Brain microvascular endothelial cell (primary cell): ENCODE data around the gene ELOVL4.

Source experiments
- DNase-seq: peaks from one replicate; pipeline ENCODE4 v3.0.0-alpha.2; 2020
- H3K27ac ChIP-seq: fragments of 250-450 bp; sonication (Bioruptor Pico); 2 replicates; pipeline ENCODE4 v1.5.1; 2020; ENCODE audit warnings: mild to moderate bottlenecking, moderate library complexity
- H3K27me3 ChIP-seq: fragments of 250-450 bp; sonication (Bioruptor Pico); replicated peaks from 2 replicates; pipeline ENCODE4 v1.5.1; 2020; ENCODE audit warnings: mild to moderate bottlenecking
- H3K36me3 ChIP-seq: fragments of 250-450 bp; sonication (Bioruptor Pico); replicated peaks from 2 replicates; pipeline ENCODE4 v1.5.1; 2020; ENCODE audit warnings: mild to moderate bottlenecking
- H3K4me3 ChIP-seq: 2 replicates; pipeline ENCODE4 v1.5.1; 2011; ENCODE audit warnings: low read depth, mild to moderate bottlenecking, control low read depth, low read length, moderate library complexity
- in situ Hi-C: cut with HindIII; loops from 2 replicates; pipeline ENCODE4 v1.10.0; 2017; ENCODE audit warnings: low sequenced_read_pairs, low pct_ligation_motif_present
- TF ChIP-seq, protein P1 (sequence below): IDR thresholded peaks from 2 replicates; pipeline ENCODE4 v1.5.1; 2011; ENCODE audit warnings: low read depth, mild to moderate bottlenecking, moderate library complexity, low read length, control low read depth, inconsistent platforms; ENCODE audit errors: missing control alignments

ELOVL4 gene

DNA sequence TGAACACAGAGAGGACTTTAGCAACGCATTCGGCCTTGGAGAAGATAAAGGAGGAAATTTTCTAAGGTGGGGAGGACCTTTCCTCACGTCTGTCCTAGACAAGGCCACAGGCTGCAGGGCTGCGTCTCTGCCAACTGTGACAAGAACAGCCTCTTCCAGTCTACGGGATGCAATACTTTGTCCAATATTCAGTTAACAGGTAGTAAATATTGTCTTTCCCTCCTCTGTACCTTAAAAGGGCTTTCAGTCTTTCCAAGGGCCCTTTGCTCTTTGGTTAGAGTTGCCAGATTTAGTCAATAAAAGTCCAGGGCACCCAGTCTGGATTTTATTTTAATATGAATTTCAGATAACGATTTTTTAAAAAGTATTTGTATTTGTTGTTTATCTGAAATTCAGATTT, 78.2 kb downstream of the ELOVL4 start:
- DNase-seq, result no peak
- Histone ChIP-seq H3K36me3 (no peaks in the 10 kb centered on the region), H3K27ac (no peak overlapping the region), H3K27me3 (no peaks in the 10 kb centered on the region), H3K4me3 (no peak overlapping the region)
- TF ChIP-seq, protein P1, sequence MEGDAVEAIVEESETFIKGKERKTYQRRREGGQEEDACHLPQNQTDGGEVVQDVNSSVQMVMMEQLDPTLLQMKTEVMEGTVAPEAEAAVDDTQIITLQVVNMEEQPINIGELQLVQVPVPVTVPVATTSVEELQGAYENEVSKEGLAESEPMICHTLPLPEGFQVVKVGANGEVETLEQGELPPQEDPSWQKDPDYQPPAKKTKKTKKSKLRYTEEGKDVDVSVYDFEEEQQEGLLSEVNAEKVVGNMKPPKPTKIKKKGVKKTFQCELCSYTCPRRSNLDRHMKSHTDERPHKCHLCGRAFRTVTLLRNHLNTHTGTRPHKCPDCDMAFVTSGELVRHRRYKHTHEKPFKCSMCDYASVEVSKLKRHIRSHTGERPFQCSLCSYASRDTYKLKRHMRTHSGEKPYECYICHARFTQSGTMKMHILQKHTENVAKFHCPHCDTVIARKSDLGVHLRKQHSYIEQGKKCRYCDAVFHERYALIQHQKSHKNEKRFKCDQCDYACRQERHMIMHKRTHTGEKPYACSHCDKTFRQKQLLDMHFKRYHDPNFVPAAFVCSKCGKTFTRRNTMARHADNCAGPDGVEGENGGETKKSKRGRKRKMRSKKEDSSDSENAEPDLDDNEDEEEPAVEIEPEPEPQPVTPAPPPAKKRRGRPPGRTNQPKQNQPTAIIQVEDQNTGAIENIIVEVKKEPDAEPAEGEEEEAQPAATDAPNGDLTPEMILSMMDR, result no peak
- in situ Hi-C loops, result no loop called here

DNA sequence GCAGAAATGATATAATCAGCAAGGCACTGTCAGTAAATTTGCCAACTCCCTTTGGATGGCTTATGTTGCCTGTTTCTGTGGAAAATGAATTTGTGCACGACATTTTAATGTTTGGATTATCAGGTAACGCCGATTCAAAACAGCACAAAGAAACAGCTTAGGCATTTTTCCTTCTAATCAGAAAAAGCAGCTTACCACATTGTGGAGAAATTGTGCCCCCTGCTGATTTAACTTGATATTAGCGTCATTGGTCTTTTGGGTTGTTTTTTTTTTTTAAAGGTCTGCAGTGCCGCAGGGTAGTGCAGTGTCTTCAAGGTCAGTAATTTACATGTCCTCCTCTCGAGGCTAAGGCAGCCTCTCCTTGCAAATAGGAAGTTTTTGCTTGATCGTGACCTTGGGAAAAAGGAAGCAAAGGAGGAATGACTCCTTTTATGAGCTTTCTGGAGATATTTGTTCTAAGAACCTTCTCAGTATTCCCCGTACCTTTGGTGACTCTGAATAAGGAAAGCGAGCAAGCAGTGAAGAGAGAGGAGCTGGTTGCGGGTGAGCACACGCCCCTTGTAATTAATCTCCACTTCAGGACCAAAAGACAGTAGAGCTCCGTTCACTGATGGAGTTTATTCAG, 79.1 kb downstream of the ELOVL4 start:
- TF ChIP-seq, protein P1, result peak; percentile 66

More for the DNA sequence above, 79.1 kb downstream of the ELOVL4 start:
- Histone ChIP-seq H3K36me3 (no peaks in the 10 kb centered on the region), H3K27ac (no peak overlapping the region), H3K27me3 (no peaks in the 10 kb centered on the region), H3K4me3 (peak overlapping the region; percentile 18)
- DNase-seq, result peak; percentile 65
- in situ Hi-C loops, result no loop called here
